HG02840 (cell line): ENCODE results near the gene DUT.
"Not testable (repeated sequence)": the region's sequence is repeated elsewhere in the genome, so short reads cannot be mapped to it uniquely, and the experiment has no call there.

Experiments
- ATAC-seq: cut with Tn5 transposase; IDR thresholded peaks from one replicate; pipeline ENCODE4 v1.9.1; 2021; ENCODE audit warnings: mild to moderate bottlenecking, moderate library complexity, moderate number of reproducible peaks; ENCODE audit not compliant: unreplicated experiment, low FRiP score

DUT gene

DNA sequence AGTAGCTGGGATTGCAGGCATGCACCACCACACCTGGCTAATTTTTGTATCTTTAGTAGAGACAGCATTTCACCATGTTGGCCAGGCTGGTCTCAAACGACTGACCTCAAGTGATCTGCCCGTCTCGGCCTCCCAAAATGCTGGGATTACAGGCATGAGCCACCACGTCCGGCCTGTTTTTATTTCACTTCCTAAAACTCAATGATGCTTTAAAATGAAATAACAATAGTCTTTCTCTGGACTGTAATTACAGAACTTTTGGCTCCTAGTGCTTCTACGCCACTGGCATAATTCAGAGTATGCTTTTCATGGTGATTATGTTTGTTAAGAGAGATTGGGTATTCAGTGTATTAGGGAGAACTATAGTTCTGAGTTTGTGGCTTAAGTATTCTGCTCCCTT is 5.0 kb upstream of the DUT start:
- not testable (repeated sequence) for ATAC-seq

DNA sequence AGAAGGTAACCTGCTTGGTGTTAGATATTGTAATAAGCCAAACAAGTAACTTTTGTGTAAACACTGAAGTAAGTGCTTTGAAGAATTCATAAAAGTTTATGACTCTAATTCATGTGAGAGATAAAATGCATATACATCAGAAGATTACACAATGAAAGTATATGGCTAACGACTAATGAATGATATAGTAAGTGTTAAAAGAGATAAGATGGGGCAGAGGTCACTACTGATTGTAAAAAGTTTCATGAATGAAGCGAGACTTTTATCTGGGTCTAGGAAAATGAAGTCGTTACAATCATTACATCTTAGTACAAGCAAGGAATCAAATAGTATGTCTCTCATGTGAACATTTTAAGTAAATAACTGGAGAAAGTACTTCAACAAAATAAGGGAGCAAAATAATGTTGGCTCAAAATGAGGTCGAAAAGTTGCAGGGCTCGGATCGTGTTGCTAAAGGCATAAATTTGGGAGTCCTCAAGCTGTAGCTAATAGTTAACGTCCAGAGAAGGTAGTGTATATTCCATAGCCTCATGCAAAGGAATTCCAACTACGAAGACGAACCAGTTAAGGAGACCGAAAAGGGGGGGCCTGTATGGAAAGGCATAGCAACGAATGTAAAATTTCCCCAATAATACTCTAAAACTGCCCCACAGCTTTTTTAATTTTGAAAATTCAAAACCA is 984 bp upstream of the DUT start:
- no peak for ATAC-seq

DNA sequence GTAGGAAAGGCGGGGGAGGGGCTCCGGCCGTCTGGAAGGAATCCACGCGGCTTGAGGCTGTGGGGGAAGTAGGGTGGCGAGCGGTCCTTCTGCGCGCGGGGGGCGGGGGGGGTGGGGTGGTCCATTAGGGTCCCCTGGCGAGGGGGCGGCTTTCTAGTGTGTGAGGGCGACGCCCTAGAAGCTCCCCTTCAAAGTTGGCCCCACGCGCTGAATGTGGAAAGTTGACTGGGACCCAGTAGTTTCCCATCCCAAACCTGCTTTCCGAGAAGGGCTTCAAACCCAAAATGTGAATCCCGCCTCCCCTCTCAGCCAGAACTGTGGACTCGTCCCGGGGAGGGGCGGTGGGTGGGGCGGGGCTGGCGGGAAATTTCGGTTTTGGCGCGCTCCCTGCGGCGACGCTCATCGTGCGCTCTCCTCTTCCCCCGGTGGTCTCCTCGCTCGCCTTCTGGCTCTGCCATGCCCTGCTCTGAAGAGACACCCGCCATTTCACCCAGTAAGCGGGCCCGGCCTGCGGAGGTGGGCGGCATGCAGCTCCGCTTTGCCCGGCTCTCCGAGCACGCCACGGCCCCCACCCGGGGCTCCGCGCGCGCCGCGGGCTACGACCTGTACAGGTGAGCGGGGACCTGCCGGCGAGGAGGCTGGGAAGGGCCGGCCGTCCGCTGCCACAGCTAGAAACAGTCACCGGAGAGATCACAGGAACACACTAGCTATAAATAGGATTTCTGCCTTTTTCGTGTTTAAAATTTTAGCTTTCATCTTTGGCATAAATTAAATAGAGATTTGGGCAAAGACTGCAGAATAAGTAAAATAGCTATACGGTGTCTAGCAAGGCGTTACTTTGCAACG is 790 bp downstream of the DUT start:
- peak; percentile 42 for ATAC-seq

DNA sequence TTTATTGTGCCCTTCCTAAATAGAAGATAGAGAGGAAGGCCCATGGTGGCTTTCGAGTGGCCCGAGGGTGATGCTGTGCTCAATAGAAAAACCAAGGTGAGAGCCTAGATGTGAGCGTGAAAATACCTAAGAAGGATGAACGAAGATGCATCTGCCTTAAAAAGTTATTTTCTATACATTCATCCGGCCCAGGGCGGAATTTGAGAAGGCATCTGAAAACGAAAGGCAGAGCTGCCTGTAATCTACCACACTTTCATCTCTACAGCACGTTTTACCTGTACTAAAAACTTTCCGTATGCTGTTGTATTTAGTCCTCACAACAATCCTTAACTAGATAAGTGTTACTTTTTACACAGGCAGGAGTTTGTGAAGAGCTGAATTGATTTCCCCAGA is 1.4 kb downstream of the DUT start:
- no peak for ATAC-seq

DNA sequence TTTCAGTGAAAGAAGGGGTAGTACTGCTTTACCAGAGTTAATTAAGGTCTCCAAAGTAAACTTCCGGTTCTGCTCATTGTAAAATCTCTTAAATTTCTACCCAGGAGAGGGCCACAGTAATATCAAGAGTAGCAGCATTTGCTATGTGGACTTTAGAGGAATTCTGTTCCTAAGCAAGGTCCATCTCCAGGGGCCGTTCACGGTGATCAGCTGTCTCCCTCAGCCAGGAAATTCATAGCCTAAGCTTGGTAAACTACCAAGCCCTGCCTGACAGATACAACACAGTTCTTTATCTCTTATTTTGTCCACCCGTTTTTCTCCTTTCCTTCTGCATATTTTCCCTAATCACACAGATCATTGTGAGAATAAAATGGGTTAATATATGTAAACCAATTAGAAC is 2.3 kb downstream of the DUT start:
- ATAC-seq, result no peak

DNA sequence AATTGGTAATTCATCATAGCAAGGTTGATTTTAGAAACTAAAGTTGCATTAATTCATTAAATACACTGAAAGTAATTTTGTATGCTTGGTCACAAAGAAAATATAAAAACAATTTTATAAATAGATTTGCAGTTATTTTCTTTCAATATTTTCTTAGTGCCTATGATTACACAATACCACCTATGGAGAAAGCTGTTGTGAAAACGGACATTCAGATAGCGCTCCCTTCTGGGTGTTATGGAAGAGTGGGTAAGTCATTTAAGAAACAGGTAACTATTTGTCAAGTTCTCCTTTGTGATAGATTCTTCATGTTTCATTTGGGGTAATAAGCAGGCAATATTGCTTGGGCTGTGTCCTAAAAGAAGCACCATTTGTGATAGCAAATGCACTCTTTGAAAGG is 3.0 kb downstream of the DUT start:
- ATAC-seq, result no peak

DNA sequence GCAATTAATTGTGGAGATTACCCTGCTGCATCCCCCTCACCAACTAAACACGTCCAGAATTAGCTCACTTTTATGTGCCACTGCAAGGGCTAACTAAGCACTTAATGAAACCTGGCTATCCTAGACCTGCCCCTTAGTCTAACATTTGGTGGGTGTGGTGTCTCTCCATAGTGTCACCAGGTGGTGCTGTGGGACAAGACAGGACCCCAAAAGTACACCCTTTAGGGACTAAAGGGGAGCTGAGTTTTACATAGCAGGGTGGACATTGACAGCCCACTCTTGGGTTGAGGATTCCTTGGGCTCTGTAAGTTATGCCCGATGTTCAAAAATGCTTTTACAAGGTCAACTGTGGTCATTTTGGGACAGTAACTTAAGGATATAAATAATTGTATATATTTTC is 5.7 kb downstream of the DUT start:
- no peak for ATAC-seq

DNA sequence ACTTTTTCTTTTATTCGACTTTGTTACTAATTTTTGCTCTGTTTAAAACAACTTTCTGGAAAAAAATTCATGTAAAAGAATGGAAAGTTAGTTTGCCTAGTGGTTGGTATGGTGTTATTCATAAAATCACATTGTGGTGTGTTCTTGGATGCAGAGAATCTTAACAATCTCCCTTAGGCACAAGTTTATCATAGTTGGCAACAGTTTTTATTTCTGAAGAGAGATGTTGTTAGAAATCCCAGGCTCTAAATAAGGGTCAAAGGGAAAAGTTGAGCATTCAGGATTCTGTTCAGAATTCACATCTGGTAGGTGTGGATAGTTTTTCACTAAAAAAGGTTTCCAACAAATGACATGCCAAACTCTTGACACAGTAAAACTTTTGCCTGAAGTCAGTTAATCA is 6.4 kb downstream of the DUT start:
- ATAC-seq, result no peak

DNA sequence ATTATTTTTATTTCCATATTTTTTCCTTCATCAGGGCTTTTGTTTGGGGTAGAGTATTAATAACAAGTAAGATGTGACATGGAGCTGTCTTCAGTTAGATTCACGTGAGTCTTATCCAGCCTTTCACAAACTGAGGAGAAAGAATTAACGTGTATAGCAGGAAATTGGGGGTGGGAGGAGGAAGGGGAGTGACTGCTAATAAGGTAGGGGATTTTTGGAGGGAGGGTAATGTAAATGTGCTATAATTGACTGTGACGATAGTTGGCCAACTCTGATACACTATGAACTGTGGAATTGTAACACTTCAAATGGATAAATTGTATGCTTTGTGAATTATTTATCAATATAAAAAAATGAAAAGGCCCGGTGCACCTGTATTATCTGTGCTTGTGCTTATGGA is 8.9 kb downstream of the DUT start:
- no peak for ATAC-seq

DNA sequence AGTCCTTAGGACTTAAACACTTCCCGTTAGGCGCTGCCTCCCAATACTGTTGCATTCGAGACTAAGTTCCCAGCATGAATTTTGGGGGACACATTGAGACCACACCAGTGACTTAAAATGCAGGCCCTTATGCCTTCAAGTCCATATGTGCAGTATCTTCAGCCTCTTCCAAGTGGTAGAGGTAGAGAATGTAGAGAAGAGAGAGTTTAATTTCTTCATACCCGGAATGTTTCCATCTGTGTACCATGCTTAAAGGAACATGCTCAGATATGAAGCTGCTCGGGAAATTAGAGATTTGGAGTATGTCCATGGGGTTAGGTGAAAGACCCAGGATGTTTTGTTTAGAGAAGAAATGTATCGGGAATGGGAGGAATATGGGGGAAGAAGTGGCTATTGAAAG is 12.6 kb downstream of the DUT start:
- ATAC-seq, result no peak

DNA sequence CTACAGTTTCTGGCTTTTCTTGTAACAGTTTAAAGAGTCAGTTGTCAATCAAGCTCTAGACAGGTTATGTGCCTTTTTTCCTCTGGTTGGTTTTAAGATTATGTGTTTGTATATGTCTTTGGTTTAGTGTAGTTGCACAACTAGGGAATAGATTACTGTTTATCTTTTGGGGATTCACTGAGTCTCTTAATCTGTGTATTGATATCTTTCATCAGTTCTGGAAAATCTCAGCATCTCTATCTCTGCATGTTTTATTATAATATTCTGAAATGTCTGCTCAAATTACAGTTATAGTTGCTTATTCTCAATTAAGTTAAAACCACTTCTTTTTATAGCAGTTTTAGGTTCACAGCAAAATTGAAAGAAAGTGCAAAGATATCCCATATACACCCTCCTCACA is 14.3 kb downstream of the DUT start:
- ATAC-seq, result no peak

DNA sequence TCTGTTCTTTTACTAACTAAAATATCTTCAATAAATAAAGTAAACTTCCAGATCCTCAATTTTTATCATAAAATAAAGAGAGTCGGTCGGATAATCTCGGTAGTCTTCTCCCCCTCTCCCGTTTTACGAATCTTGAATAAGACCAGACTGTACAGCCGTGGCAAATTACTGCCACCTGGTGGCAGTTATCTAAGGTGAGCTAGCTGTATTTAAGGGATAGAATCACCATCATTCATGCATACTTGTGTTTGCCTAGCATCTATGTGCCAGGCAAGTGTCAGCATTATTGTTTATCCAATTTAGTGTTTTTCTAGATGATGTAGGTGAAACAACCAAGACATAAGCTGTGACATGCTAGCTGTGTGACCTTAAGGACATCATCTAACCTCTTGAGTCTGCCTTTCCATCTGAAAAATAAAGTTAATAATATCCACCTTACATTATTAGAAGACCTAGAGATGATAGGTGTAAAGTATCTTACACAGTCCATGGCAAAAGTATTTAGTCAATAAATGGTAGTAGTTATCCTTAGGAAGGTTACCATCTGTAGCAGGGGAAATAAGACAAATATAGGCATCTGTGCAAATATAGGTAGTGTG is 21.3 kb downstream of the DUT start:
- no peak for ATAC-seq

DNA sequence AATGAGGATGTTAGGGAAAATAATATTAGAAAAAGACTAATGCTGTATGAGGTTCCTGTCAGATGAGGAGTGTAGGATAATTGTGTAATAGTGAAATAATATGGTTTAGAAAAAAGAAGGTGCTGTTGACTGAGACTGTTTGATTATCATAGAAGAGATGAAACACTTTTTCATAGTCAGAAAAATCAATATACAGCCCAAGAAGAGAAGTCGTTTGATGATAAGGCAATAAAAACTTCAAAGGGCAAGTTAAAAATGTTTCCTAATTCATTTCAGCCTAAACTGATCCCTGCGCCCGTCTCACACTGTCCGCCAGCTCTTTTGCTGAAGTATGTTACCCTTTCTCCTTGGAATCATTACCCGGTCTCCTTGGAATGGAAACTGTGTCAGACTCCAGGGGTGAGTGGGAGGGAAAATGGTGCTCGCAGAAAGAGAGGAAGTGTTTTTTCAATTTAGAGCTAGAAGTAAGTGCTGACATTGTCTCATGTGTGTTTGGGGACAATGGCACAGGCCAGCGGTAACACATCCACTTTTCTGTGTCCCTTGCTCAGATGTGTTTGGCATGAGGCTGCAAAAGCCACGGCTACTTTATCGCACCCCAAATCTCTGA is 23.6 kb downstream of the DUT start:
- ATAC-seq, result no peak

DNA sequence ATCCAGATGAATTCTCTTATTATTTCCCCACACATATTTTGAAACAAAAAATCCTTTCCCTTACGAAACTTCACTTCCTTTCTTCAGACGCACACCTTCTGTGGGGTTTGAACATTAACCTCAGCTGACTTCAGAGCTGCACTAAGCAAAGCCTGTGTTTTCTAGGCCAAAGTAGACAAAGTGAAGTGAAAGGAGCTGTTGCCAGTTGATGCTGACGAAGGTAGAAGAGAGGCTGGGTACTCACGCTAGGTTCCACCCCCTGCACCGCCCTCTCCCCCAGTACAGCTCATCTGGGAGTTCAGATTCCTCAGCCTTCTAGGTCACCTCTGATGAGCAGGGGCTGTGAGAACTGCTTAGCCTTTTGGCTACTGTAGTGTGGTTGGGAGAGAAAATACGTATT is 24.1 kb downstream of the DUT start:
- no peak for ATAC-seq

DNA sequence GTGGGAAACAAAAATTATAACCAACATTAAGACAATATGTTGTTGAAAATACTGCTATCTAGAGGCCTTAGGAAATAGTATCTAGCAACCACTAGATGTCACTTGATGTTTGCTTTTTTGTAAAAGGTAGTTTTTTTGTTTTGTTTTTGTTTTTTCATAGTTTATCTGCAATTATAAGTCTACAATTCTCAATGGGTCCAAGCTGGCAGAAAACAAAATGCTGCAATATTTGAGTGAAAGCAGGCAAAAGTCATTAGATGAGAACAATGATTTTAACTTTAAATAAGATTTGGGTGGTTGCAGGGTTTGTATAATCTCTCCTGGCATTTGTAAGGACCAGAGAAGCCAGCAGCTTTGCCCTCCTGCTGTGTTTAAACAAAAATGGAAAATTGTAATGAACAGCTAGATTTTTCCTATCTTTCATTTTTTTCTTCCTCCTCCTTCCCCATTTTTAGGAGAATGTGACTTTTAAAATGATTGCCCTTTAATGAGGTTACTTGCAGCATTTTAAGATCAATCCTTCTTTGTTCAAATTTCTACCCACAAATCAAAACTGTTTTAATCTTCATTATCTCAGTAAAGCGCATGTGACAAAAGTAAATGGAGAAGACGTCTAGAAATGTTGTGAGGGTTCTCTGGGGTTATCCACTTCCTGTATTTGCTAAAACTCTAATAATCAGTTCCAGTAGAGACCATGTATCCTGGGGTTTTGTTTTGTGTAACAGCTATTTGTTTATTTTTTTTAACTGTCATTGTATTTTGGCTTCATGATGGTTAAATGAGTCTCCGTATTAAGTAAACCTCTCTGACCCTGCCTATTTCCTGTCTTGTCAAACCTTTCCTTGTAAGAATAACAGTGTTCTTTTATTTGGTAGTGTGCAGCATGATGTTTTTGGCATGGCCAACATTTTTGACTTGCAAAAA is 27.3 kb downstream of the DUT start:
- no peak for ATAC-seq

DNA sequence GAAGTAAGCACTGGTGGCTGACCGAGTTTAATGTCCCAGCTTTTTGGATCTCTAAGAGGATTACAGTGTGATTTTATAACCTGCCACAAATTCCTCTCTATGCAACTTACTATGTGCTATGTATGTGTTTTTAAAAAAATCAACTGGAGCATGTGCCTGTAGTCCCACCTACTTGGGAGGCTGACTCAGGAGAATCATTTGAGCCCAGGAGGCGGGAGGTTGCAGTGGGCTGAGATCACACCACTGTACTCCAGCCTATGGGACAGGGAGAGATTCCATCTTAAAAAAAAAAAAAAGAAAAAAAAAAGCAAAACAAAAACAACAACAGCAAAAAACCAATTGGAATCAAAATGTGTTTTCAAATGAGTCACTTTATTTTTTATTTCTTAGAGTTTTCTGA is 29.6 kb downstream of the DUT start:
- no peak for ATAC-seq

DNA sequence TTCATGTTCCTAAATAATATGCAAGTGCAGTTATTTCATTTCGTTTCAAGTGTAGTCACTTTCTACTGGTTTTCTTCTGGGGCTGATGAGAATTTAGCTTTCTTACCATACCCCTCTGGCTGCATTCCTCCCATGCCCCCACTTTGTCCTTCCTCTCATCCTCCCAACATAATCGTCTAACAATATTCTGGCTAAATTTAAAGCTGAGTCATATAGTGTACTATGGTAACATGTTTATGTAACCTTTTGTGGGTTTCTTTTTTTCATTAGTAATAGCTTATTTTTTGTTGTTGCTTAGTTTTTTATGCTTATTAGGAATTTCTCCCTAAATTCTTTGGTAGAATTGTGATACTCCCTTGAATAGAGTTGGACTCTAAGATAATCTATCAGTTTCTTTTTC is 30.5 kb downstream of the DUT start:
- ATAC-seq, result no peak

DNA sequence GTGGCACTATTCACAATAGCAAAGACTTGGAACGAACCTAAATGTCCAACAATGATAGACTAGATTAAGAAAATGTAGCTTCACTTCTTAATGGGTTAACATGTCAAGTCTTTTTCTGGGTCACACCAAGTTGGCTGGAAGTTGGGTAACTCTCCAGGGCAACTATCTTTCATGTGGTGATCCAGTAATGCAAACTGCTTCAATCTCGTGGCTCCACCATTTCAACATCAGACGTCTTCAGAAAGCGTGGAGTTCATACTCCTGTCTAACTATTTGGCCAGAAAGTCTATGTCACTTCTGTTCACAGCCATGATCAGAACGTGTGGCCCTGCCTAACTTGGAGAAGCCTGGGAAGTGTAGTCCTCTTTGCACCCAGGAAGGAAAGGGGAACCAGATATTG is 32.2 kb downstream of the DUT start:
- ATAC-seq, result no peak

DNA sequence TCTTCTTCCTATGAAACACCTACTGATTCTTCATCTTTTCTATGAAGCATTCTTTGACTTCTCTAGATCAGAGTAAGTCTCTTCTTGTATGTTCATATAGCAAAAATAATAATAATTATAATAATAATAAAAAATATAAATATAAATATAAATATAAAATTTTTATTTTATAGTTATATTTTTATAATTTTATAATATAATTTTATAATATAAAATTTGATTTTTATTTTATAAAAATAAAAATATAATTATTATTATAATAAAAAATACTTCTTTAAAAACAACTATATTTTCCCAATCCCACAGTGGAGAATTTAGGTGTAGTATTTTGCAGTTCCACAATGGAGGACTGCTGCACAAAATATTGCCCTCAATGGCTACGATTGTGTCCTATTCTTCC is 34.3 kb downstream of the DUT start:
- ATAC-seq, result no peak

DNA sequence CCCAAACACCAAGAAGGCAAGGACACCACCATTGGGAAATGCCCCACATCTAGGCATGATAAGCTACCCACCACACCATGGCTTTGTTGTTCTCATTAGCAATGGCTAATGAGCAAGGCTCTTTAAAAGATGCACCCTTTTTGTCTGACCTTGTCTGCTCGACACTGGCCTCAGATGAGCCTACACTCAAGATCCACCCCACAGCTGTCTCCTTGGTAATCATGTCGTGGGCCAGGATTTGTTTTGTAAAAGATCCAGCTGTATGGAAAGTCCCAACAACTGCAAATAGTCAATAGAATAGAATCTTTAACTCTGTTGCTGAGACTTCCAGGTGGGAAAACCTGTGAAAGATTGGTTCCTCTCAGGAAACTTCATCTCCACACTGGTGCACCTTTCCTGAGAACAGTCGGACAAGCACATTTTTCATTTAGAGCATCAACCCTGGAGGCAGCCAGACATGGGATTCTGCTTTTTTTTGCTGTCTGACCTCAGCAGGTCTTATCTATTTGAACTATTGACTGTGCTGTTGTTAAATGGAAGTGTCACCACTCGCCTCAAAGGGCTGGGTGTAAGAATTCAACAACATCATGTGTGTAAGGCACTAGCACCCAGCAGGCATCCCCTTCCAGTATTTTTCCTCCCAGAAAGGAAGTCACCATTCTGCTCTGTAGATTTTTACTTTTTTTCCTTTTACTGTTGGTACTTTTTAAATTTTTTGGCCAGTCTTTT is 35.5 kb downstream of the DUT start:
- no peak for ATAC-seq
